GM19468 (cell line): ENCODE data around the gene GDPD5.
A peak's percentile ranks its signal among the peaks of the same experiment; 100 is the strongest.

Experiments
- ATAC-seq: cut with Tn5 transposase; IDR thresholded peaks from one replicate; pipeline ENCODE4 v1.9.1; 2021; ENCODE audit warnings: mild to moderate bottlenecking, moderate library complexity, moderate number of reproducible peaks; ENCODE audit not compliant: unreplicated experiment; ENCODE audit errors: extremely low read depth

GDPD5 gene

DNA sequence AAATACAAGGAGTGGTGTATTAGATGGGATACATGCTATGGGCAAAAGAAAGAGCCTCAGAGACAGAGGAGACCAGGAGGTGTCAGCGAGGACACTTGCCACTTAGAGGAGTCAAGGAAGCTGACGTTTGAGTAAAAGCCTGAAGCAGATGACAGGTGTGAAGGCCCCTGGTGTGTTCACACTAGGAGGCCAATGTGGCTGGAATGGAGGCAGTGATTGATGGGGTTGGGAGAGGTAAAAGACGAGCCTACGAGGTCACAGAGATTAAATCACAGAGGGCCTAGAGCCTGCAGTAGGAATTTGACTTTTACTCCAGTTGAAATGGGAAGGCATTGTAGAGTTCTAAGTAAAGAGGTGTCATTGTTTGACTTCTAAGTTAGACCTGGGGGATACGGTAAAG is 12.0 kb upstream of the GDPD5 start:
- ATAC-seq: no peak

DNA sequence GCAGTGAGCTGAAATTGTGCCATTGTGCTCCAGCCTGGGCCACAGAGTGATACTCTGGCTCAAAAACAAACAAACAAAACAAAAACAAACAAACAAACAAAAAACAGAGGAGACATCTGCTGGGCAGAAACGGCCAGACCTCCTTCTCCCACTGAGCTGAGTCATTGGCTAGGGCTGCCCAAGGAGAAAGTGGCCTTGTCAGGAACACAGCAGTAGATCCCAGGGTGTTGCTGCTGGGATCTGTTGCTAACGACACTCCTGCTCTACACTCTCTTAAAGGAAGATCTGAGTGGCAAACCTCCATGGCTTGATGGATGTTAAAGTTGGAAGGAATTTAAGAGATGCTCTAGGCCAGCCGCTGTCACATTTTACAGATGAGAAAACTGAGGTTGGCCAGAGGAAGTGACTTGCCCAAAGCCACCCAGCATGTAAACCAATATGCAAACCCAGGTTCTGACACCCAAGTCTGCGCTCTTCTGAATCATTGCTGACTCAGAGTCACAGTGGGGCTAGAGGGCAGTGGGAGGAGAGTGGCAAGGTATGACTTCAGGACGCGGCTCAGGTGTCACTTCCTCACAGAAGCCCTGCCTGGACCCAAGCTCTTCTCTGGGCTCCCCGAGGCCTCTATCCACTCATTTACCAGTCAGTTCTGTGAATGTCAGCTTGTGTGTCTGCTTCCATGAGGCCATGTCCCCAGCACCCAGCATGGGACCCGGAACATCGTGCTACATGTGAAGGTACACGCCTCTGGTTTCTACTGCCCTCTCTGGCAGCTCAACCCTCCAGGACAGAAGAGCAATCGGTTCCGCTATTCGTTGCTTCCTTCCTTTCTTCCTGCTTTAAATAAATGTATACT is 11.3 kb upstream of the GDPD5 start:
- peak; percentile 55 for ATAC-seq

DNA sequence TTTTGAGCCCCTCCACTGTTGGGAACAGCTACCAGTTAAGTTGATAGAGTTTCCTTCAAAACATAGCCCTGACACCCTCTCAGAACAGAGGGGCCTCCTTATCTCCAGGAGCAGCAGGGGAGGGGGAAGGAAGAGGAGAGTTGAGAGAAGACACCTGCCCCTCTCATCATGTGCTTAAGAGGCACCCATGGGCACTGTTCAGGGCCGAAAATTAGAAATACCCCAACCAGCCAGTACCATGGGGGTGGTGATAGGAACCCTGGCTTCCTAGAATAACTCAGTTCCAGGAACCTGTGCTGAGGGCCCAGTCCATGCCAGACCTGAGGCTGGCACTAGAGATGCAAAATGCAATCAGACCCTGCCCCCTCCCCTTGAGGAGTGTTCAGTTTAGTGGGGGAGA is 9.3 kb upstream of the GDPD5 start:
- ATAC-seq: no peak

DNA sequence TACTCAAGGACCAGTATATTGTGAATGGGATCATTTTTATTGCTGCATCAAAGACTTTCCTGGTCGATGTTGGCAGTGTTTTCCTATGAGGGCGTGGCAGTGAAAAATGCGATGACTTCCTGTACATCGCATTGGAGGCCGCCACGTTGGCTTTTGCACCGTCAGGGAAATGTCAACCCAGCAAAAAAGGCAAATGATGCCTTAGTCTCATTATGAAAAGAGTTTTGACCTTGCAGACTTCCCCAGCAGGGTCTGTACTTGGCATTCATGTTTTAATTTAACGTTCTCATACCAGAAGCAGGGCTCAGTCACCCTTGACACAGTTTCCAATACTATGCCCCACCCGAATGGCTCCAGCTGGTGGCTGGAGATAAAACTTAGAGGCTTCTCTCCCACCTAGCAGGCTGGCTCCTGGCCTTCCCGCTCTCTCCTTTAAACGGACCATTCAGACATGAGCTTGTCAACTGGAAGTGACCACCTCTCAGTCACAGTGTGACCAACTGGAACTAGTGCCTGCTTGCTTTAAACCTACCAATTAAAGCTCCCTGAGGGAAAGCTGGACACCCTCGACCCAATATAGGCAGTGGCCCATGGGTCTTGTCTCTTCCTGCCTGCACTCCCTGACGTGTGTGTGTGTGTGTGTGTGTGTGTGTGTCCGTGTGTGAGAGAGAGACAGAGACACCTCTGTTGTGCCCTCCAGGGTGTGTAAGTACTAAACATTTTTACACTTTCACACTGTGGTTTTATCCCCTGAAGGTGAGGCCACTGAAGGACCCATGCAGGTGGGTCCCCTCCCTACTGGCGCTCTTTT is 8.7 kb upstream of the GDPD5 start:
- no peak for ATAC-seq

DNA sequence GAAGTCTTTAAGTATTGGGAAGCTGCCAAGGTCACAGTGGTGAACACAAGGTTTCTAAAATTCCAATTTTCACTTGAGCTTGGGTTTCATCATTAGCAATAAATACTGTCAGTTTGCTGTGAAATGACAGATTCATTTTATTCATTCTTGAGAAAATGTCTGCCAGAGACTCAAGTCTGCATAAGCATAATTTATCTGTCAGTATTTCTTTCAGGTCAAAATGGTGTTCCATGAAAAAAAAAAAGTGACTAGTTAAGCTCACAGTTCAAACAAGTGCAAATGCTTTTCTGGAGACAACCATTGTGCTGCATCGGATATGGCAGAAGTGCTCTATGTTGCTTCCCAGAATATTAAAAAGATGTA is 8.1 kb upstream of the GDPD5 start:
- ATAC-seq: no peak

DNA sequence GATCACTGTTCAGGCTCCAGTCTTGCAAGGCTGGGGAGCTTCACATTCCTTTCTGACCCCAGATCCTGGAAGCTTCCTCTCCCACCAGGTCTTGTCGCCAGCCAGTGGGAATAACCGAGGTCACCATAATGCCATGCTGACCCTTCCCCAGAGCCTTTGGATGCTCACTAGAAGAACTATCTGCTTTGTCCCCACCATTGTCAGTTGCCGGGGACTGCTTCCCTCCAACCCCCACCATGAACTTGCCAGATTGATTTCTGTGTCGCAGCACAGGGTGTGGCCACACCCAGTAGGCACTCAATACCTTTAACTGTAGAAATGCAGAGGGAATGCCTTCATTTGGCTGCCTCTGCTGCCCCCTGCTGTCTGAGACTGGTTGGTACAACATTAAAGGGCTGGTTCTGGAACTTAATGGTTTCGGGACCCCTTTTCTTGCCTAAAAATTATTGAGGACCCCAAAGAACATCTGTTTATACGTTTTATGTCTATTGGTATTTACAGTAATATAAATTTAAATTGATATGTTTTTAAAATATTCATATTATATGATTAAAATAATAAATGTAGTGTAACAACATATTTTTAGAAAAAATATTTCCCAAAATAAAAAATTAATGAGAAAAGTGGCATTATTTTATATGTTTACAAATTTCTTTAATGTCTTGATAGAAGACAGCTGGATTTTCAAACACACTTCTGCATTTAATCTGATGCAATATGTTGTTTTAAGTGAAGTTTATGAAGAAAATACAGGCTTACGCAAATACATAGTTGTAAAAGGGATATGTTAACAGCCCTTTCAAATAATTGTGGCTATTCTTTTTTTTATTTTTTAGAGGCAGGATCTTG is 6.7 kb upstream of the GDPD5 start:
- no peak for ATAC-seq

DNA sequence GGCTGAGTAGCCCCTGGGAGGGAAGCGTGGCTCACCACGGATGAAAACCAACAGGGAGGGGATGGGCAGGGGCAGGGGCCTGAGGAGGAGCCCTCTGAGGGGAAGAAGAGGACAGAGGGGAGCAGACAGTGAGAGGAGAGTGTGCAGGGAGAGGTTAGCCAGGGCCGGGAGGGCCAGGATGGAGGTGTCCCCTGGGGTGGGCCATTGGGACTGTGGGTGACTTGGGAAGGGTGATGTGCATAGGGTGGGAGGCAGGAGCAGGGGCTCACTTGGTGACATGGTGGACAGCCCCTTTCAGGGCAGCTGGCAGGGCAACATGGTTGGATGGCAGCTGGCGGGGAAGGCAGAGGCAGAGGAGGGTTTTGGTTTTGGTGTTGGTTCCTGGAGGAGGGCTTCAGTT is 5.6 kb upstream of the GDPD5 start:
- ATAC-seq: no peak

DNA sequence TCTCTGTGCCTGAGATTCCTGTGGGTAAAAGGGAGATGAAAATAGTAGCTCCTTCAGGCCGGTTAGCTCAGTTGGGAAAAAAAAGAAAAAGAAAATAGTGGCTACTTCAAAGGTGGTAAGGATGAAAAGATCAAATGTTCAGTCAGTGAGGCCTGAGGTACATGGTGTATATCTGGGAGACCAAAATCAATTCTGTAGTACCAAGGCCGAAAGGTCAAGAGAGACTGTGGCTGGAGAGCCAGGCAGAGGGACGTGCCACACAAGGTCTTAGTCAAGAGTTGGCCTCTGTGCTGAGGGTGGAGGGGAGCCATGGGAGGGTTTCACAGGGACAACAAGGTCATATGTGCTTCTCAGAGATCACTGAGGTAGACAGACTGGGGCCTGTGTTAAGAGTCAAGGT is 4.8 kb upstream of the GDPD5 start:
- ATAC-seq: no peak

DNA sequence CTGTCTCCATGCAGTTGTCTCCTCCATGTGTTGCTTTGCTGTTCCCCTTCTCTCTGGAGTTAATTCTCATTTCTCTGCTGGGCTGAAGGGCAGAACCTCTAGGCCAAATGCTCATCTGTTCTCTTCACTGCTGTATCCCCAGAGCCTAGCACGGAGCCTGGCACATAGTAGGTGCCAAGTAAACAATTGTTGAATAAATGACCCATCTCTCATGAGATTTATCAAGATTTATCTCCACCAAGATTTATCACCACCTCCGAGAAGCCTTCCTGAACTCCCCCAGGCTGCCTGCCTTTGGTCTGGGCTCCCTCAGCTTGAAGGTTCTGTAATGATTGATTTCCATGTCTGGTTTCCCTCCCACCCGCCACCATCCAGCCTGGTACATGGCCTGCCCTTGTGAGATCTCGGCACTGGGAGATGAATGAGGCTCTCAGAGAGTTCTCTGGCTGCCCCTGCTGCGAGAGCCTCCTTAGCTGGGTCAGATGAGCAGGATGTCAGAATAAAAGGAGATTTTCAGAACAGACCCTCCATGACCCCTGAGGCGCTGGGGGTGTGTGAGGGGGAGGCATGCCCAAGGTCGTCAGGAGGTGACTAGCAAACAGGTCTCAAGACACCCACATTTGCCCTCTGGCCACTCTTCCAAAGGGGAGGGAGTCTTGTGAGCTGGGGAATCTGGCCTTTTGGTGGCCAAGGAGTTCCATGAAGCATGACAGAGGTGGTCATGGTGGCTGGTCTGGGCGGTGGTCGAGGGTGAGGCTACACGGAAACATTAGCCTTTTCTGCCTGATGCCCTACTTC is 2.4 kb upstream of the GDPD5 start:
- ATAC-seq: no peak

DNA sequence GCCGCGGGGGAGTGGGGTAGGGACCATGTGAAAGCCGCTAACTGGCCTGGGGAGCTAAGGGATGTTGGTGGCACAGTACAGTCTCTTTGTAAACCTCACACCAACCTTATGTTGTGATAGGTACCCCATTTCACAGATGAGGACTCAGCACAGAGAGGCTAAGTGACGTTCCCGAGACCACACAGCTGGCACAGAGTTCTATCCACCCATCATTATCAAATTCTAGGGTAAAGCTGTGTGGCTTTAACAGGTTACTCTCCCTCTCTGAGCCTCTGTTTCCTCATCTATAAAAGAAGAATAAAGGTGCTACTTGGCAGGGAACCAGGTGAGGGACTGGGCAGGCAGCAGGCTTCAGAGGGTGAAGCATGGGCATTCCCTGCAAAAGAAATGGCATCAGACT is 1.4 kb upstream of the GDPD5 start:
- ATAC-seq: no peak

DNA sequence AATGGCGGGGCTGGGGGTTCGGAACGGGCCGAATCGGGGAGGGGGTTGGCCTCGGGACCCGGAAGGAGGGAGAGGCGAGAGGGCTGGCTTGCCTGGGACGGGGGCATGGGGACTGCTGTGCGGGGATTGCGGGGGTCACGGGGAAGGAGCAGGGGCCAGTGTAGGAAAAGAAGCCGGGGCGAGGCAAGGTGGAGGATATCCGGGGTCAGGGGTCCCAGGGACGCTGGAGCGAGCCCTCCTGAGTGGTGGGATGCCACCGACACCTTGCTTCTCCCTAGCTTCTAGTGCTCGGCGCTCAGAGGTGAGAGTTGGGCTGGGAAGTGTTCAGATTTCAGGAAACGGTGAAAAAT is 426 bp upstream of the GDPD5 start:
- ATAC-seq: no peak

DNA sequence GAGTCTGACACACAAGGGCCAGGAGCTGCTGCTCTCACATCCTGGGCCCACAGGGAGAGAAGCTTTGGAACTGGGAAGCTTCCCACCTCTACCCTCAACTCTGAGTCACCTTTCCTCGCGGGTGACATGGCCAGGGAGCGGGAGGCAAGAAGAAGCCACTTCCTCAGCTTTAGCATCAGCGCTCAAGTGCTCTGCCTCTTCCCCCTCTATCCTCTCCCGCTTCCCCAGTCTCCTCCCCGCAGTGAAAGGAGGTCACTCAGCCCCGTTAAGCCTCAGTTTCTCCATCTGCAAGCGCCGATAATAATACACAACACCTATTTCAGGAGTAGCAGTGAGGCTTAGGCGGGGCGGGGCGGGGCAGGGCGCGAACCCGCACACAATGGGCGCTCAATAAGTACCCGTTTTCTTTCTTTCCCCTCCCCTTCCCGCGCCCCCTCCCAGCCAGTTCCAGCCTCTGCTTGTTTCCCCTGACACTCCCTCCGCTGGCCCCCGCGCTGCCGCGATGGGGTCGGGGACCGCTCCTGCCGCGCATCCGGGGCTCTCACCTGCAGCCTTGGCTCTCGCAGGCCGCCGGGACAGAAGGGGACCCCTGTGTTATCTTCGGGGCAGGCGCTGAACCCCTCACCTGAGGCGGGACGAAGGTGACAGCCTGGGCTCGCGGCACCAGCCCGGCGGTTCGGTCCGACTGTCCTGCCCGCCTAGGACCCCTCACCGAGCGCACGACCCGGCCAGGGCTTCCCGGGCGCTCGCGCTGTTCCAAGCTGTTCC is 892 bp downstream of the GDPD5 start:
- no peak for ATAC-seq

DNA sequence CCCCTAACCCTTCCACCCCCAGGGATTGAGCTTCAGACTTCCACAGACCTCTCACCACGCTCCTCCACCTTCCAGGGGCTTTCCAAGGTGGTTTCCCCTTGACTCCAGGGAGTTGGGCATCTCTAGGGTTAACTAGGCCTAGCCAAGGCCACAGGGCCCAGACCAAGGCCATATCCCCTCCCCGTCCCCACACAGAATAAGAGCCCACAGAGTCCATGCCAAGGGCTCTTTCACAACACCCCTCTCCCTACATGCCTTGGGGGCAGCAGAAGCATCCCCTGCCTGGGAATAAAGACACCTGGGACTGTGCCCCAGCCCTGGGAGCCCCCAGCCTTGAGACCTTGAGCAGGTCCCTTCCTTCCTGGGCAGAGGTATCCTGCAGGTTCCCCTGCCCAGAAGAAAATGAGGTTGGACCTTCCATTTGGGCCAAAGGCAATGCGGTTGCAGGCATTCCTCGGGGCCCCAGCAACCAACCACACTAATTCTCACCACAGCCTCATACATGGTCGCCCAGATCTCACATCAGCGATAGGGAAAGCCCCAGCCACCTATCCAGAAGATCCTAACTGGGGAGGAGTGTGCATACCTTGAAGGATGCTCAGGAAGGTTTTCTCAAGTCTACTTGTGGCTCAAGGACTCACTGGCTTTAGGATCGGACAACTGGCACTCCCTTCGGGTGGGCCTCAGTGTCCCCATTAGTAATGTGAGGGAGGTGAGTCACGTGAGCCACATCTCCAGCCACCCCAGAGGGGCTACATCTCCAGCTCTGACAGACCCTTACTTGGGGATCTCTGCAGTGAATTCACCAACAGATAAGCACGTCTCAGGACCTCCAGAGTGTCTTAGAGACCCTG is 1.7 kb downstream of the GDPD5 start:
- ATAC-seq: no peak

DNA sequence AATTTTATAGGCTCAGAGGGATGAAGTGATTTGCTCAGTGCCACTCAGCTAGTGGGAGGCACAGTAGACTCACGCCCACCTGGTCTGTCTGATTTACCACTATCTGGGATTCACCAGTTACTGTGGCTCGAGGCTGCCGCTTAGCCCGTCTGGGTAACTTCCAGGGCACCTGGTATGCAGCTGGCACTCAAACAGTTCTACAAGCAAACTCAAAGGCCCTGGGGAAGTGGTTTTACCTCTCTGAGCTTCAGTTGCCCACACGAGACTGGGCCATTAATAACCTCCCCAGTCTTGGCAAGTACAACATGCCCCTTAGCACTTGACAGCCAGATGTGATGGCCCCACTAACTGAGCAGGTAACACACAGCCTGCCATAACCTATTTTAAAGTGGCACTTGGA is 2.6 kb downstream of the GDPD5 start:
- no peak for ATAC-seq

DNA sequence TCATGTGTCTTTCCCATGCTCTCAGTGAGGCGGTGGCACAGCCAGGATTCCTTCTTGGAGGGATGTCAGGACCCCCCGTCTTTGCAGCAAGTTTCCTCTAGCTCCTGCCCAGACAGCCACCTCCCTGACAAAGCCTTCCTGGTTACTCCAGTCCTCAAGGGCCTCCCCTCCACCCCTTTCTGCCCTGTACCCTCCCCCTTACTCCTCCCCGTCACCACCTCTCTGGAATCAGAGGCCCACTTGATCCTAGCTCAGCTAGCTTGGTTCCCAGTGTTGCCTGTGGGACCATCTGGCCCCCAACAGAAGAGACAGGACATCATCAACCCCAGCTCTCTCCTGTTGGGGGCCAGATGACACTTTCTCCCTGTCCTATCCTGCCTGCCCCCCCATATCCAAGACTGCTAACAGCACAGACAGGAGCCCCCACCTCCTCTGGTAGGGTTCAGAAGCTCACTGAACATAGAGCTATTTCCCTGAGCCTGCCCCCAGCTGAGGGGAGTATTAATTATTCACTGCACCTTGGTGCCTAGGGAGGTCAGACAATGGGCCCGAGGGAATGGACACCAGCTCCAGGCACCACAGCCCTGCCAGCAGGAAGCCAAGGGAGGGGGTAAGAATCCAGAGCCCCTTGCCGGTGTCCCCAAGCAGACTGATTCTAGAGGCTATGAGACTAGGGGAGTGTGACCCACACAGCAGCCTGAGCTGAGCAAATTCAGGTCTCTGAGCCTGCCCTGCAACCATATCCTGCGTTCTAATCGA is 3.3 kb downstream of the GDPD5 start:
- no peak for ATAC-seq

DNA sequence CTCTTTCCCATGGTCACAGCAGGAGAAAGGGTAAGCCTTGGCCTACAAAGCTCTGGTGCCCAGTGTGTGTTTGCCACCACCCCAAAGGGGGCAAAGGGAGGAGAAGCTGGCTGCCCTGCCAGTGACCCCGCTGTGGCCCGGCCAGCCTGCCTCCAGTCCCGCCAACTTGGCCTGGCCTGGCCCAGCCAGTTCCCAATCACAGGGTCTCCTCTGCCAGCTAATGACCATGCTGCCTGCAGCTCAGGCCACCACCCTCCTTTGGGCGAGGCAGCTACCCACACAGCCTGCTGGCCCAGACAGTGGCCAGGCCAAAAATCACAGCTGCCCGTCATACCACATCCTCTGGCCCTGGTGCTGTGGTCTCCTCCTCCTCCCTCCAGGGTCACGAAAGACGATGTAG is 5.1 kb downstream of the GDPD5 start:
- no peak for ATAC-seq

DNA sequence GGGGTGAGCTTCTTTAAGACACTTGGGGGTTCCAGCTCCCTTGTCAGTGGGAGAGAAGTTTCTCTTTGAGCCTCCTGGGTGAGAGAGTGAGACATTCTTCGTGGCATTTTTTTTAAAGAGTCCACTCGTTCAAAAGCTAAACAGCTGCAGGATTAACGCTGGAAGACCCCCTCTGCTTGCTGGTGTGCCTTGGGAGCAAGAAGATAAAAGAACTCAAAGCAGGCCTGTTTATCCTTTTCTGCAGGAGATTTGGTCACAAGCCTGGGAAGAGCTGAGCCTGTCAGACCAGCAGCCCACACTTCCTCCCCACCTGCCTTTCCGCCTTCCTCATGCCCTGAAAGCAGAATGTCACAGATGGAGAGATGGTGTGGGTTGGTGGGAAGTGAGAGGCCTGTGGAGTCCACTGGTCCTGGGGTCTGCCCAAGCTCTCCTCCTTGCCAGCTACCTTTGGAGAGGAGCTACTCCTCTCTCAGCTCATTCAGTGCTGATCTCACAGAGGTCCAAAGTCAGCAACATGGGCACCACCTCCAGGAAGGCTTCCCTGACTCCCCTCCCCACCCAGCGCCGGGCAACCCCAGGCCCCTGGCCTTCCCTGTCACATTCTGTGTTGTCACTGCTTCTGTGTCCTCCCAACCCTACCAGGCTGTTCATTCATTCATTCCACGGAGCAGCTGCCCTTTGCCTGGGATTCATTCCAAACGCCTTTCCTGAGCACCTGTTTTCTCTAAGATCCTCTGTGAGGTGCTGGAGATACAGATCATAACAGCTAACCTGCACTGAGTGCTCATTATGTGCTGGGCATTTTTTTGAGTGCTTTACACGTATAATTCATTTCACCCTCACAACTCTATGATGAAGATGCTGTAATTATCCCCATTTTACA is 6.7 kb downstream of the GDPD5 start:
- no peak for ATAC-seq
